GM18520 (cell line): Measurements from ENCODE around the gene CD58.

Experiments
- ATAC-seq: cut with Tn5 transposase; IDR thresholded peaks from one replicate; pipeline ENCODE4 v1.9.1; 2021; ENCODE audit not compliant: unreplicated experiment

The CD58 gene

DNA sequence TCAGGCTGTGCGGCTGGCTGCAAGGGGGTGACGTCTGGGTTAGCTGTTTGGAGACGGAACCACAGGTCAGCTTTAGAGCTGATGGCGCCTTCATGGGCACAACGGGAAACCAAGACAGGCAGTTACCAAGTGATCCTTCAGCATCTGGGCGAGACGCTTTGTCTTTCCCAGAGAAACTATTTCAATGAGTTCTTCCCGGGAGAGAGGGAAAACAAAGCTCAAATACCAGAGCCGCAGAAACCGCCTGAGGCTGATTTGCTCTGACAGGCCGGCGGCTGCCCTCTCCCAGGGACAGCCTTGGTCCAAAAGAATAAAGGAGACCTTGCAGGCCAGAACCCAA lies 76.5 kb downstream of the CD58 start:
- ATAC-seq, result no peak

DNA sequence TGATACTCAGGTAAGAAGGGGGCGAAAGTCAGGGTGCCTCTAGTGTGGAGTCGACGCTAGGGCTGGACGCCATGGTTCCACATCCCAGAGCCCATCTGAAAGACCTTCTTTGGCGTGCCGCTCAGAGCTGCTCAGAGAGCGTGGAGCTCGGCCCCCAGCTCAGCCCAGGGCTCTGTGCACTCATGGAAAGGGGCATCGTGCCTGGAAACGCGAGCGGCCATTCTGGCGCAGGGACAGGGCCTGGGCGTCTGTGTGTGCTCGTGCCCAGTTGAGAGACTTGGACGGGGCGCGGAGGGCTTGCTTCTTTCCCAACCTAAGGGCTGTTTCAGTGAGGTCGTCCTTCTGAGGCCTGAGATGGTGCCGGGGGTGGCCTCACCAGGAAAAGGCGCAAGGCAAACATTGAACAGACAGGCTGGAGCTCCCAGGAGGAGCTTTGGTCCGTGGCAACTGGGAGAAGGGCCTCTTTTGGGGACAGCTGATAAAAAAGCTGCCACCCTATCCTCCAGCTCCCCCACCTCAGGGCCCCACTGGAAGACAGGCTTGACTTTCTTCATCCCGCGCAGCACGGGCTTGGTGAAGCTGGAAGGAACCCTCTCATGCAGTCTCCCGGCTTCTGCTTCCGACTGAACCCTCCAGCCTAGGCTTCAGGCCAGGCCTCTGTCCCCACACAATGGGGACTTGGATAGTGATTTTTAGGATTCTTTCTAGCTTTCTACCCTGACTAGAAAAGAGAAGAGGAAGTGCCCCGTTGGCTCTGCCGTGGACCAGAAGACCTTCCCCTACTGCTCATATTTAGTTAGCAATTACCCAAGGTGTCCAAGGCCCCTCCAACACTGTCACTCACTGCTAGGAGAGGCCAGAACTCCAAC lies 77.1 kb downstream of the CD58 start:
- ATAC-seq, result no peak

DNA sequence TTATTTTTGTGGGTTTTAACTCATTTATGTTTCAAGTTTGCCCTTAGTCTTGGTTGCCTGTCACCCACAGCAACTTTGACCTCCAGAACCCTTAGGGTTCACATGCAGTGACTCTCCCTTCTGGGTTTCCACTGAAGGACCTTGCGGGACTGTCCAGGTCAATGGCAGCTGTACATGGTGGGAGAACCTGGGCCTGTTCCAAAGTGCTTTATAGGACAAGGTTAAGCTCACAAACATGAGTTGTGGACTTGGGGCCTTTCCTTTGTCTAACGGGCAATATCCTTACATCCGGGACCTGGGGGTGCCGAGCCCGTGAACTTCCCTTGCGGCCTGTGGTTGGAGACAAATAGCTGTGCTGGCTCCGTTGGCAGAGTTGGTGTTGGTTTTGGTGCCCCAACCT lies 77.8 kb downstream of the CD58 start:
- ATAC-seq, result no peak

DNA sequence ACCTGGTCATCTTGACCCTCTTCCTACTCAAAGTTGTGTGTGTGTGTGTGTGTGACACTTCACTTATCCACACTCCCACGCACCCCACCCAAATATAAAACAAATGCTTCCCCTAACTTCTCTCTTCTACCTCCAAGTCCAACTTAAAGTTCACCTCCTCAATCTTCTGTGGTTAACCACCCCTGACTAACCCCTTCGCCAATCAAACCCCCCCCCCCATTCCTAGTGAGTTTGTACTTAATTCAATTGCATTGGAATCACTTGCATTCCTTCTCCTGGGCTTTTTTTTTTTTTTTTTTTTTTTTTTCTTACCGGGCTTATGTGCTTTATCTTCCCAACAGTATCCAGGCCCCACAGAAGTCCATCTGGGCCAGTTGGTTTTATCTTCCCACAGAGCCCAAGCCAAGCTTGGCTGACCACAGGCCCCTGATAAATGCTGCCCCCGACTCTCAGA lies 78.4 kb downstream of the CD58 start:
- ATAC-seq, result no peak

DNA sequence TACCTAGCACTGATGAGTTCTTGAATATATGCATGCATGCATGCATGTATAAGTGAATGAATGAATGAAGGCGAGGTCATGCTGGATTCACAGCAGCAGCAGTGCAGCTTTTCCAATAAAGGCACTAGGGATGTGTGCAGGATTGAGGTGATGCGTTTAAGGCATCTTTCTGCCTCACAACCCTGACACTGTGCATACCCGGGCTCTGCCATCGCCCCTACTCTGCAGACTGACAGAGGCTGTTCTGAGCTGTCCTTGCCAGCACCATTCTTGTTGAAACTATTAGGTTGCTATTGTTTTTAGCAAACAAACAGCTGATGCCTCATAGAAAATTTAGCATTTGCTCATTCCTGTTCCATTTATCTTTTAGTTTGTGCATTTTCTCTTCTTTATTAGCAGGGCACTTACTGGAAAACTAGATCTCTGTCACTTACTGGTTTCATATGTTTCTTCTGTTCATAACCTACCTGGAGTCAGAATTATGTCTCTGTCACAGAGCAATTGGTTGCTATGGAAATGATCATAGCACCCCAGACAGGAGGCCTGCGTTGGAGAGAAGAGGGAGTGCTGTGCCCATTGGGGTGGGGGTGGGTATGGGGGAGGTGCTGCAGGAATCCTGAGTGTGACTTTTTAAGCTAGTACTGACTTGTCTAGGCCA lies 79.0 kb downstream of the CD58 start:
- ATAC-seq, result no peak

DNA sequence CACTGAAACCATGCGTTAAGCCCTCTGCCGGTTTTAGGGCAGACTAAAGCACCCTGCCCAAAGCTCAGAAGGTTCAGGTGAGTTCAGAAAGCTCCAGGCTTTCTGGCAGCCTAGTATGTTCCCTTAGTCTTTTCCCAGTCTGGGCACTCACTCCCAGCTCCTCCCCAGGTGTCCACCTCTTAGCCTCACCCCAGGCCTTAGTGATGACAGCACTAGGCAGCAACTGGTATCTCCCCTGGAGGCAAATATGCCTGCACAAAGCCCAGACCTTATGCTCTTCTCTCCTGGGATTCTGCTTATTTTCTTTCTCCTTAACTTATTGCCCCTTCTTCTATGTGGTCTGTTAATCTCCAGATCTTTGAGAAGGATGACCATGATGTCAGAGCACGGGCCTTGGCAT lies 80.2 kb downstream of the CD58 start:
- ATAC-seq, result no peak

DNA sequence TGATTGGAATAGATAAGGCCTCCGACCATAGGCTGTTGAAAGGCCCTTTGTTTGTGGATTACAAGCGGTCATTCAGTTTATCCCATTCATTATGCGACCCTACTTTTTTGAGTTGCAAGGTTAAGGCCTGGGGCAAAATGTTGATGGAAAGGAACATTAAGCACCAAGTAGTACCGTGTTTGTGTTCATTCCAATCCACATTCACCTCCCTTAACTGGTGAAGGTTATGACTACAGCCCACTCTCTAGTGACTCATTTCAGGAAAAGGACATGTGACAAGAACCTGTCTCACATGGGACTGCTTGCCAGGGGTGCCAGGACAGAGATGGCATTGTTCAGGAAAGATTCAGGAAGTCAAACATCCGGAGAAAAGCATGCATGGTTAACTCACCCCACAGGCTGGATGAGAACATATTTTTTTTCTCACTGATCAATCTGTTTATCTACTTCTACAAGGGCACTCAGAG lies 81.6 kb downstream of the CD58 start:
- ATAC-seq, result peak; percentile 59

DNA sequence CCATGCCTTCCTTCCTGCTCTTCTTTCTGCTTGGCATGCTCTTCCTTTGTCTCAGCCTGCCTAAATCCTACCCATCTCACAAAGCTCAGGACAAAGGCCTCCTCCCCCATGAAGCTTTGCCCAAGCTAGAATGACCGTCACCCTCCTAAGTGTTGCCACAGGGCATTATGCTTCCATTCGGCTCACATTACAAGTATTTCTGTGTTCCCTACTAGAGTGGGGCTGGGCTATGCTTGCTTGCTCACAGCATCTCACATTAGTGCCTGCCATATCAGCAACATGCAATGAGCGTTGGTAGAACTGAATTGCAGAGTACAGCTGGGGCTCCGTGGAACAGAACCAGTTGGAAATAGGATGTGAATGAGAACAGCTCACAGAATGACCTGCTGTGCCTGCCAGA lies 82.8 kb downstream of the CD58 start:
- ATAC-seq, result no peak

DNA sequence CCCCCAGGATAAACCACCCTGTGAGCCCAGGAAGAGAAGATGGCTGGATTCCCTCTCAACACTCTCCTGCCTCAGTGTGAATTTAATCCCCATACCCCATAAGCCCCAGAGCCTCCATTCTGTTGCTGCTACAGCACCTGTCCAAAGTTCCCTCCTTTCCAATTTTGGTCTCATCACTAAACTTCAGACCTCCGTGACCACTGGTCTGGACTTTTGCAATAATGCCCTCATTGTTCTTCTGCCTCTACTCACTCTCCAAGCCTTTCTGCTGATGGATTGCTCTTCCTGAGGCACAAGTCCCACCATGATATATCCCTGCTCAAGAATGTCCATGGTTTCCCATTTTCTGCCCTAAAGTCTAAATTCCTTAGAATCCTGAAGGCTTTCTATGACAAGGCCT lies 83.2 kb downstream of the CD58 start:
- ATAC-seq, result no peak

DNA sequence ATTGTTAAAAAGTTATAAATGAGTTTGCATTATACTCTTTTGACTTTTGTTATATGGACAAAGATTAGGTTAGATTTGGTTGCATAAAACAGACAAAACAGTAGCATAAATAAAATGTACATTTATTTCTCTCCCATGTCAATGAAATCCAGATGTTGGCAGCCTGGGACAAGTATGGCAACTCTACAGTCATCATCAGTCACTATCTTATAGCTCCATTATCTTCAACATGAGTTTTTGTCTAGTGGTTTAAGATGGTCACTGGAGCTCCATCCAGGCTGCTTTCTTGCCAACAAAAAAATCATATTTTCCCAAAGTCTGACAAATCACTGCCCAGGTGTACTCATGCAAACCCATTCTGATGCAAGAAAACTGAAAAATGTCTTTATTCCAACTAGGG lies 83.8 kb downstream of the CD58 start:
- ATAC-seq, result no peak

DNA sequence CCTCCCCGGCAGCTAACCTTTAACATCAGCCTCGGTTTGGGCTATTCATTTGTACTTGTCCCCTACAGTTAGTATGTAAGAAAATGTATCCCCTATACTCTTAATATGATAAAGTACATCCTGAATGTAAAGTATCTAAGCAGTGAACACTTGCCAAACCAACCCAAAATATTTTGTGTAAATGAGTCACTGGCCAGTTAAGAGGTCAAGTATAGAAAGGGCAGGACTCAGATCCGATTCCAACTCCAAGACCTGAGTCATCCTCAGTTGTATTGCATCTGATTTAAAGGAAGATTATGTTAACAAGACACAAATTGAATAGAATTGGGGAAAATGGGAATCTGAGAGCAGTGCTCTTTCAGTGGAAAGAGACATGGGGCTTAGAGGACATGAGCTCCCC lies 84.4 kb downstream of the CD58 start:
- ATAC-seq, result no peak

DNA sequence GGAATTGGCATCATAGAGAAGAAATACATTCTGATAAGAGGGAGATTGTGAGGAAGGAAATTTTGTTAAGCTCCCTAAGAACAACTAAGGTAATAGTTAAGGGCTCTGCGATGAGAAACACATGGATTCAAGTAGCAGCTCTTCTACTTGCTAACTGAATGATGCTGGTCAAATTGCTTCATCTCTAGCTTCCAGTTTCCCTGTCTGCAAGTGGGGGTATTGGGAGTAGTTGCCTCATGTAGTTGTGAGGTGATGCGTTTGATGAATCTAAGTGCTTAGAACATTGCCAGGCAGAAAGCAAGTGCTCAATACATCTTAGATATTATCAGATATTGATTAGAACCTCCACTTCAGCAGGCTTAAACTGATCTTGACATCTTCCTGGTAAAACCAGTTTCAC lies 84.8 kb downstream of the CD58 start:
- no peak for ATAC-seq

DNA sequence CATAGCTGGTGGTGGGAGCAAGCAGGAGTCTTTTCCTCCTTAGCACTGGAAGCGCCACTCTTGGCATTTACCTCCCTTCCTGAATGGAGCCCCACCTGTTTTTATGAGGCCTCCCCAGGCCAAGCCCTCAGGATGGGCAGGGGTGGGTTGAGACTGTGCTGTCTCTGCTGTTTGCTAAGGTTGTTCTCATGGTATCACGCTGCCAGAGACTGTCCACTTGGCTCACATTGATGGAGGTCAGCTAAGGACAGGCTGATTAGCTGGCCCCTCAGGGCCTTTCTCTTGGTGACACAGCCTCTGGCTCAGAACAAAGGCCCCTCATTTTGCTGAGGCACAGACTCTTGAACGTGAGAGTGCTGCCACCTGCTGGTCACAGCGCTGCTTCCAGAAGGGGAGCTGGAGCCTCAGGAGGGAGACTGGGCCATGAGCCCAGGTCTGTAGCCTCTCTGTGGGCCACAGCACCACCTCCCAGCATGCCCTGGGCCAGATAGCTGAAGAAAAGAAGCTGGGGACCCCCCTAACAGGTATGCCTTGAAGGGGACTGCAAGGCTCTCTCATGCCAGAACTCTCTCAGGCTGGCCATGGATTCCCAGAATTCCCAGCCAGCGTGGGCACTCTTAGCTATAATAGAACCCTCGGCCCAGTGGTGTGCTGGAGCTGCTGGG lies 85.6 kb downstream of the CD58 start:
- peak; percentile 50 for ATAC-seq

DNA sequence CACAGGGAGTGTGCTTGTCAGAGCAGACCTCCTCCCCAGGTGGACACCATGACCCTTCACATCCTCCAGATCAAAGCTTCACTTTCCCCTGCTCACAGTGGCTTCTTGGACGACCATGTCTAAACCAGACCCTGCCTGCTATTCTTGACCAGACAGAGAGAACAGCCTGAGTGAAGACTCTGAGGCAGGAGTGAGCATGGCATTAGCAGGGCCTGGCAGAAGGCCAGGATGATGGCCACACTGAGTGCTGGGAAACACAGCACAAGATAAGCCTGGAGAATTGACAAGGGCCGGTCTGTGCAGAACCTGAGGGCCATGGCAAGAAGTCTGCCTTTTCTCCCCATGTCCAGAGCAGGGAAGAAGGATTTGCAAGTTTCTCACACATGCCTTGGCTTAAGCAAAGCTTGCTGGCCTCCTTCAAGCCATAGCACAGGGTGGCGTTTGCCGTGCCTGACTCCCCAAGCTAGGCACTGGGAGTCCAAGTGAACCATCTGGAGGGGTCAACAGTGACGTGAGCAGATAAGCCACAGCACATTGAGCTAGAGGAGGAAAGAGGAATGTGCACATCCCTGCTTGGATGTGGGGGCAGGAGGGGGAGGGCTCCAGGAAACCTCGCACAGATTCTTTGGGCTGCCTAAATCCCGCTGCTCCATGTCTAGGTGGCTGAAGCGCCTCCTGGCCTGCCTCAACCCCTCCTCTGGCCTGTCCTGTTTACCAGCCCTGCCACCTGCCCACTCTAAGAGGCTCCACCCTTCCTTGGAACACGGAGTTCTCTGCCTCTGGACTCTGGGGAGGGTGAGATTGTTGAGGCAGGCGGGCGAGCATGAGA lies 87.1 kb downstream of the CD58 start:
- ATAC-seq, result no peak

DNA sequence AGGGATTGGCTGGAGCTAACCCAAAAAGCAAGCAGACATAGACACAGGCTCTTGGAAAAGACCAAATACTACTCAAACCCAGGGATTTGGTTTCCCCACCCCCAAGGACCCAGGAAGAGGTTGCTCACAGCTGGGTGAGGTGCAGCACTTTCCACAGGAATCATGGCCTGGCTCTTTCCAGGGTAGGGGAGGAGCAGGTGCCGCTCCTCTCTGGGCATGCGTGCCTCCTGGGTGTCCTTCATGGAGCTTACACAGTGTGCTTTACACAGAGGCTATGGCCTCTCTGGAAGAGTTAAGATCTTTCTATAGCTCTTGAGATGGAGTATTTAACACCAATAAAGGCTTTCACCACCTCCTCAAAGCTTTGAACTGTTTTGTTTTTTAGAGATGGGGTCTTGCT lies 88.3 kb downstream of the CD58 start:
- ATAC-seq, result no peak

DNA sequence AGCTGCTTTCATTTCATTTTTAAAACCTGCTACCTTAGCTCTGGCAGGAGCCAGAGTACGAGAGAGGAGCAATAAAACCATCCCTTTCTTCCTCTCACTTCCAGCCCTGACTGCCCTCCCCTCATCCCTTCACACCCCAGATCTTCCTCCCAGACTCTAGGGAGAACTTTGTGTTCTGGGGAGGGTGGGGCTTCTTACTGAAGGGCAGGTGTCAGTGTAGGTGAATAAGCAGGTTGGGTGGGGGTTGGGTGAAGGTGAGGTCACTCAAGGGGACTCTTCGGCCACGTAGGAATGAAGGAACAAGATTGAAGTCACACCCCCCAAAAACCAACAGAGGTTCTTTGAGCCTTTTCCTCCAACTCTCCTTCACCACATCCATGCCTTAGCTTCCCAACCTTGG lies 88.9 kb downstream of the CD58 start:
- ATAC-seq, result no peak

DNA sequence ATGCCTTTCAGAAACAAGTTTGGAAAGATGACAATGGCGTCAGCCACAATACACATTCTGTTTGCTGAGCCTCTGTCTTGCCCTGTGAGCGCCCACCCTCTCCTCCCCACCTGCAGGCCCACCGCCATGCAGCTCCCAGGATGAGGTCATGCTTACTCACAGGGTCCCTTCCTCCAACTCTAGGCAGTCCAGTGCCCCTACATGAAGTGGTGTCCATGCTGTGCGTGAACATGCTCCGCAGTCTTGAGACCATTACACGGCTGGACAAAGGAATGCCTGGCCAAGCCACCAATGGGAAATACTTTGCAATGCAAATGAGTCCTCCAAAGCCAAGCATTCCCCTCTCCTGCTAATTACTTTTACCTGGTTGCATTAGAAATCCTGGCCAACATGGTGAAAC lies 92.2 kb downstream of the CD58 start:
- no peak for ATAC-seq

DNA sequence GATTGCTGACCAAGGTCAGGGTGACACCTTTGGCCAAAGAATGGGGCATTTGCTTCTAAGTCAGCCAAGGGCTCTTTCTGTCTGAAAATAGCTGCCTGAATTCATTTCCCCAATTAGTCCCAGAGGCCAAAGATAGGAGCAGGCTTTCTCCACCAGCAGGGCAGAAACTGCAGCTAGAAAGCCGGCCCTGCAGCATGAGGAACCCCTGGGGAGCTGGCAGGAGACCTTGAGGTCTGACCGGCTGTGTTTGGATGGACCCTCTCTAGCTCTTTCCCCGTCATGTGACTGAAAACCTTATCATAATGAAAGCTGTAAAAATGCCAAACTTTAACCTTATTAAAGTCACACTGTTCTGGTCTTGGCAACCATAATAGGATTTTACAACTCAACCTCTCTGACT lies 93.4 kb downstream of the CD58 start:
- no peak for ATAC-seq

DNA sequence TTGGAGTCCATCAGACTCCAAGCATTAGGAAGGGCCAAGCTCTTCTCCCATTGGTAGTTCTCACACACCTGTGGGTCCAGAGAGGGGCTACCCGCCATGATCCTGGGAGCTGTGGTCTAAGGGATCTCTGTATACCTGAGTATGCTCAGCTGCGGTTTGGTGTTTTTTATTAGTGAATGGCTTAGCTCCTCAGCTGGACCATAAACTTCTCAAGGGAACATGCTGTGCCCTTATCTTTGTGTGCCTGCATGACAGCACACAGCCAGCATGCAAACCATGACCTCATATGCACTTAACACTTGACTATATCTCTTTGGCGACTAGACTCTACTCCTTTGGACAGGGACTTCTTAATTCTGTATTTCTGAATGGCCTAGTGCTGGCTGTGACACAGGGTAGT lies 94.5 kb downstream of the CD58 start:
- ATAC-seq, result no peak

DNA sequence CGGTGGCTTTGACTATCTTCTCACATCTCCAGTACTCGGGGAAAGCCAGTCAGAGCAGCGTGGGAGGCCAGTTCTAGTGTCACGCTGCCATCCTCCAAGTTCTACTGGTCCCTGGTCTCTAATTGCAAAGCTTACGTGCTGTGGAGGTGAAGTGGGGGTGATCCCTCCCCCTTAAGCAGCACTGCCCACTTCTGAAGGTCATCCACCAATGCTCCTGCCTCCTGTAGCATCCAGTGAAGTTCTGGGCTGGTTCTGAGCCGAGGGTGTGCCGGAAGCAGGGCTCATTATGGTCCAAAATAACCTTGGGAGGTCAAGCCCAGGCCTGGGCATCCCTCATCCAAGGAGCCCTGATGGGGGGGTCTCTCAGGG lies 95.0 kb downstream of the CD58 start:
- ATAC-seq, result no peak
